GM19035 (cell line): ENCODE data around the gene STX2.
"Not testable (repeated sequence)": the region's sequence is repeated elsewhere in the genome, so short reads cannot be mapped to it uniquely, and the experiment has no call there.

Experiments
- ATAC-seq: cut with Tn5 transposase; IDR thresholded peaks from one replicate; pipeline ENCODE4 v1.9.1; 2021; ENCODE audit not compliant: unreplicated experiment

Gene STX2

DNA sequence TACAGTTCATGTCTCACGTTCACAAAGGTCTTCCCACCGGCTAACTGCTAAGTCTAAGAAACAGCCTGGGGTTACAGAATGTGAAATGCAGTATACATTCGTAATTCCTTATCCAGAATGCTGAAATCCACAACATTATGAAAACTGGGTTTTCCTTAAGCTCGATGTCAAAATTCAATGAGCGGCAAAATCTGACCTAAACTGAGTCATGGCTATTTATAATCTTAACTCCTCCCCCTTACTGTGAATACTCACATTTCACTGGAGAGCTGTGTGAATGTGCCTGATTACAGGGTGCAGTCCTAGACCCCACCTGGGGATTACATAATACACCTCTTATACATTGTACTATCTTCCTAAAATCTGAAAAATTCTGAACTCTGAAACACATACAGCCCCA, 35.3 kb downstream of the STX2 start:
- ATAC-seq = no peak

DNA sequence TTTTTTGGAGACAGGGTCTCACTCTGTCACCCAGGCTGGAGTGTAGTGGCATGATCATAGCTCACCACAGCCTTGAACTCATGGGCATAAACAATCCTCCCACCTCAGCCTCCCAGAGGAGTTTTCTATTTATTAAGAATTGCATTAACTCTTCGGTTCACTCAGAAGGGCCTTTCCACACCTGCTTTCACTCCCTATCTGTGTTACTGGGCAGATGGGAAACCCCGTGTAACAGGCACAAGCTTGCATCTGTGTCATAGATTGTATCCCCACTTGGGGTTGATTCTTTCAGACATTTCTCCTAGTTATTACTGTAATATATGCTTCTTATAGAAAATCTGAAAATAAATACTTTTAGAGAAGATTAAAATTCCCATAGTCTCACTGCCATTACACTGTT, 38.7 kb downstream of the STX2 start:
- ATAC-seq = no peak

- ATAC-seq = no peak
Measured at GRCh38 chr12:130799051-130799450, 40.0 kb downstream of the STX2 start.

DNA sequence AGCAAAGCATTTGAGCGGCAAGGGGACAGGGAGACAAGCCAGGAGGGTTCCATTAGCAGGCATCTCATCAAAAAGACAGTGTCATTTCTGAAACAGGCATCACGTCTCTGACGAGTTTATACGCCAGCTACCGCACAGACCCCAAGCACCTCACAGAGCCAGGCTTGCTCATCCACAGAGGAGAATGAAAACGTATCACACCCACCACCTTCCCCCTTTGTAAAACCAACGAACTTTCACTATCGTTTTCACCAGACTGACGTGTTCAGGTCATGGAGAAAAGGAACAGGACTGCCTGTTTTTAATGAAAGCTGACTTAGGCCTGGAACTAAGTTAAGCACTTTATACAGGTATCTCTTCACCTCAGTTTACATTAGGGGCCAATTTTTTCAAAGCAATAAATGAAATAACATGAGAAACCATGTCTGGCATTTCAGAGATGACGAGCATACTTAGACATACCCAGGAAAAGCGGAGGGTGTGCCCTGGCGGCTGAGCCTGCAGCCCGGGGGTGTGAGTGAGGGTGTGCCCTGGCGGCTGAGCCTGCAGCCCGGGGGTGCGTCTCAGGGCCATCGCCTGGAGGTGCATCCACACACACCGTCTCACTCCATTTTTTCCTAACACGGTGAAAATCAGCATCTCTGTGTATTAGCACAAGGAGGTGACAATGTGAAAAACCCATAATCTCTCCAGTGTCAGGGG, 41.9 kb downstream of the STX2 start:
- ATAC-seq = peak; percentile 64

- no peak for ATAC-seq
Measured at GRCh38 chr12:130795906-130796305, 43.1 kb downstream of the STX2 start.

DNA sequence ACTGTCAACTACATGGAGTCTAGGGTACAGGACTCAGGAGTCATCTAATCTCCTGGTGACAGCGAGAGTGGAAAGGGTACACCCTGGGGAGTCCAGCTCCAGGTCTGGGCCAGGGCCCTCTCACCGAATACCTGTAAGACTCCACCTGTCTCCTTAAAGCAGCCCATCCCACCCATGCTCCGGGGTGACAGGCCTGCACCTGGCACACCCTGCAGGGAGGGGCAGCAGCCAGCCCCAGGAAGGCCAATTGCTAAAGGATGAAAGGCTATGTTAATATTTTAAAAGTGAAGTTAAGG, 45.5 kb downstream of the STX2 start:
- no peak for ATAC-seq

DNA sequence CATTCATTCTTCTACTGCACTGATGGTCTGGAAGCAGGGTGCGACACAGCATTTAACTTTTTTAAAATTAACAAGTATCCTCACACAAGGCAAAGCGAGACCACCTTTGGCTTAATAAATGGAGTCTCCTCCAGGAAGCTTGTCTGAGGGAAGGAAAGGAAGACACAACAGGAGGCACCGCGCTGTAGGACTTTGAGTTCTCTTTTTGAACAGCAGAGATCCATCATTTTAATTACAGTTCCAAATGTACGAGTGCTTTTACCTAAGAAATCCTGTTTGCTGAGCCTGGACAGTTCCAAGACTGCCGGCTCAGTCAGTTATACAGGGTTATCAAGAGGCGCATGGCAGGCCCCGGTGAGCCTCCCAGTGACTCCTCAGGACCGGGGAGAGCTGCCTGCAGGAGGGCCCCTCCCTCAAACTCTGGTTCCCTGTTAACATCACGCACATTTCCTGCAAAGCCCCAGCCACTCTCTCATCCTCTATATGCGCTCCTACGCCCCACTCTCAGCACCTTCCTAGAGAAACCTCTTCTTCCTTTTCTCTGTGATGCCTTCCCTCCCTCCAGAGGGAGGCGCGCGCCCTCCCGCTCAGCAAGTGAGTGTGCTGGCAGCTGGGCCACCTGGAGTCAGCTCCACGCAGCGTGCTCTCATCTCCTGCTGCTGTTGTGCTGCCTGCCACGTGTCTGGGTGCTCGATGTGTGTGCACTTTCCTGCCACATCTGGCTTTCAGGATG, 46.1 kb downstream of the STX2 start:
- no peak for ATAC-seq

DNA sequence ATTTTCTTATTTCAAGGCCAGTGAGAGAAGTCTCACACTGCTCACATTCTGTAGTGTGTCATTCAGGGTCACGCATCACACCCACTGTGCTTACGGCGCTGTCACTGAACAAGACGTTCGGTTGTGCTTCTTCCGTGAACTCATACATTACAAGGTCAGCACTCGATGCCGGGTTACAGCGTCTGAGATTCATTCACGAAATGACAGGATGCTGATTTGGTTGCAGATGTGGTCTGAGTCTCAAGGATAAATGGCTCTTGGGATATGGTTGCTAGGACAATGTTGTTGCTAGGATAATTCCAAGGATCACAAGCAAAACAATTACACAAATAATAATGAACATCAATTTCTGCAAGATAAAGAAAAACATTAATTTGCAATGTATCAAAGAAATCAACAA, 47.4 kb downstream of the STX2 start:
- ATAC-seq = no peak

GRCh38 chr12:130788515-130788914, 50.5 kb downstream of the STX2 start:
- no peak for ATAC-seq

- no peak for ATAC-seq
Measured at GRCh38 chr12:130787445-130788410, 51.3 kb downstream of the STX2 start.

DNA sequence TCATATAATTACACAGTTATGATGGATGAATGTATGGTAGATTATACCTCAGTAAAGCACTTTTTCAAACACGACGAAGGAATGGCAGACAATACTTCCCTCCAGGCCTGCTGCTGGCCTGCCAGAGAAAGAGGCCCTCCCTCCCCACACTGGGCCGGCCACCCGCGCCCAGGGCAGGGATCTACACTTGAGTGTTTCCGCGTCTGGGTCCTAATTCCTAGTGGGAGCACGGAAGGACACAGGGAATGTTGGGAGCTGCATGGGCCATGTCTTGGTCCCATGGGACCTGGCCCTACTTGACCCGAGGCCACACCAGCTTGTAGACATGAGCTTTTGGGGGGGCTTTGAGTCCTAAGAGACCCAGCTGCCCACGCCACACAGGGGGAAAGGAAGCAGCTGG, 52.0 kb downstream of the STX2 start:
- ATAC-seq = no peak

DNA sequence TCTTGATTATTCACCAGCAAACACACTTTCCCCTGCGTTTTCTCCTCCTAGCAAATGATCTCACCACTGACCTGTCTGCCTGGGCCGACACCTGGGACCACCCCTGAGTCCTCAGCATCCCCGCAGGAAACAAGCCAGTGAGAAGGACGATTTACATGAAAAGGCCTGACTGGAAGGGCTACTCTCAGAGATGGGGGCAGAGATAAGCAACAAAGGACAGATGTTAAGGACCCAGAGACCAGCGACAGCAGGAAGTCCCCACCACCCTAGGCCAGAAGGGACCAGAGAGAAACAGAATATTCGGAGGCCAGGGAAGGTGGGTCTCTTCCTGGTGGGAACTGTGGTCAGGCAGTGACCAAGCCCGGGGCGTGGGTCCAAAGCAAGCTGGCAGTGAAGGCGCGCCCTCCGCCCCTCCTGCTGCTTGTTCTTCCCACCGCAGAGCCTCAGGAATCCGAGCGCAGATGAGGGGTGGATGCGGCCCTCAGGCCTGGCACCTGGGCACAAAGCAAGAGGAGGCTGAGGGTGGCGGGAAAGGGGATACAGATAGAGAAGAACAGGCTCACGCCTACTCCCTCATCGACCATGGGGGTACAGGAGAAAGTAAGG, 55.8 kb downstream of the STX2 start:
- no peak for ATAC-seq

- not testable (repeated sequence) for ATAC-seq
Measured at GRCh38 chr12:130782245-130782644, 56.8 kb downstream of the STX2 start.

GRCh38 chr12:130780880-130781575, 58.0 kb downstream of the STX2 start:
- ATAC-seq = no peak

DNA sequence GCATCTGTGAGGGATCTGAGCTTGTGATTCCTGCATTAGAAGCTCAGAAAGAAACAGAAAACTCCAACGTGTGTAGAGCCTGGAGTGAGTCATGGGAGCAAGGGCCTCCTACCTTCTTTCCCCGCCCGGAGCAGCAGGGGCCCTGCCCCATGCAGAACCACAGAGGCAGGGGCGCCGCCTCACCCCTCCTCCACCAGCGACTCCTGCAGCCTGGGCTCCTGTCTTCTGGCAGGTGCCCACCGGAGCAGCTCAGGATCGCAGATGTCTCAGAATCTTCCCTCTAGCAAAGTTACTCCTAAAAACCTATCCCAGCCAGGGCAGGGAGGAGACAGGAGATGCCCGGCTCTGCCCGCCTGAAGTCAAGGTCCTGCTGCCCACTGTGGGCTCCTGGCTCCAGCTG, 58.7 kb downstream of the STX2 start:
- ATAC-seq = no peak

- no peak for ATAC-seq
Measured at GRCh38 chr12:130778776-130779175, 60.3 kb downstream of the STX2 start.

DNA sequence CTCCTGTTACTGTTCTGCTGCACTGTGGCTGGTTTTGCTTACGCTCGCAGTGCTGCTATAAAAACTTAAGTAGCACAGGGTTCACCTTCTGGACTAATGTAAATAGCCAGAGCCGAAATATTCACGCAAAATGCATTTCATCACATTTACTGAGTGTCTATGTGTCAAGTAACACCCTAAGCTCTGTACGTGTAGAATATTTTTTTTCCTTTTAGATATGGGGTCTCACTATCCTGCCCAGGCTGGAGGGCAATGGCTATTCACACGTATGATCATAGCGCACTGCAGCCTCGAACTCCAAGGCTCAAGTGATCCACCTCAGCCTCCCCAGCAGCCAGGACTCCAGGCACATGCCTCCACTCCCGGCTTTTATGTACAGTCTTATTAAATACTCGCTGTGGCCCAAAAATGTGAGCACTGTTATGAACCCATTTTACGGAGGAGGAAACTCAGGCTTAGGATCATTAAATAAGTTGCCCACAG, 62.2 kb downstream of the STX2 start:
- ATAC-seq = no peak

DNA sequence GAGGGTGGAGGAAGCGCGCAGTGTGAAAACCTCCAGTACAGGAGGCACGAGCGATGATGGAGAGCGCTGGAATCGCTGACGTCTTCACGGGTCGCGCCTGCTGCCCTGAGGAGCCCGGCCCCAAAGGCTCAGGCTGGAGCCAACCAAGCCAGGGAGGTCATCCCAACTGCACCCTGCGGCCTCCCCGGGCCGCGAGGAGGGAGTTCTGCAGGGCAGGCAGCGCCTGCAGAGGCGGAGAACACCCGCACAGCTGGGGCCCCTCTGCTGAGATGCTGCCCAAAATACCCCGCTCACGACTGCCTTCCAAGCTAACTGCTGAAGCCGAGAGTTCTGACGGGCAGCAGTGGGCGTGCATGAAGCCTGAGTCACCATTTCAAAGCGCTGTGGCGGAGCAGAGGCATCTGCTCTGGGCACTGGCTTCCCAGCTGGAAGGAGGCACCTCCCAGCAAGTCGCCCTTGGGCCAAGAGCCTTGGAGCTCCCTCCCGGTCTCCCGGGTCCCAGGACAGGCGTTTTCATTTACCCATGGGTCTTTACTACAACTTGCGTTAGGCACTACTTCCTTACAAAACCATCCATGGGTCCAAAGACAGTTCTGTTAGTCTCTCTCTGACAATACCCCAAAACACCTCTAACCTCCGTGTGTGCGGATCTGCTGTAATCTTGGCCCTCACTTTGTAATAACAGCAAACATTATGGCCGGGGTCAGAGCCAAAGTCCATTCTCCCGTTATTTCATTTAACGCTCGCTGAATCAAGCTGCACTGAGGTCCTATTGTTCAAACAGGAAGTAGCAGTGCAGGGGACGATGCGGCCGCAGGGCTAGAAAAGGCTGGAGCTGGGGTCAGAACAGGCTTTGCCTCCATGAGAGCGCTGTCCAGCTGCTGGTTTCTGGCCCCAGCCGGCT, 62.8 kb downstream of the STX2 start:
- ATAC-seq = no peak

DNA sequence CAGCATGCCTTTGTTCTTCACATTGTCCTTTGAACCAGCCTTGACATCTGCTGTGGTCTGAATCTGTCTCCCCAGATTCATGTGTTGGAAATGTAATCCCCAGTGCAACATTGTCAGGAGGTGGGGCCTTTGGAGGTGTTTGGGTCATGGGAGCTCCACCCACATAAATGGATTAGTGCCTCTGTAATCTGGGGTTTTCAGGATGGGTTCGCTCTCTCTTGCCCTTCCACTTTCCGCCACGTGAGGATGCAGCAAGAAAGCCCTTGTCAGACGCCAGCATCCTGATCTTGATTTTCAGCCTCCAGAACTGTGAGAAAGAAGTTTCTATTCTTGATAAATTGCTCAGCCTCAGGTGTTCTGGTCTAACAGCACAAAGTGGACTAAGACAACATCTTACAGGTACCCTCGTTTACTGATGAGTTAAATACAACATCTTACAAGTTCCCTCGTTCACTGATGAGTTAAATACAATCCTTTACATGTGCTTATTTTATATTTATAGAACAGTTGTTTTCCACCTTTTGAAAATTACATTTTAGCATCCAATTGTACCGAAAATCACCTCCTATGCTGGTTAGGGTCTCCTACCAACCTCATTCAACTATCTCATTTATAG, 68.5 kb downstream of the STX2 start:
- ATAC-seq = no peak
